Upper lobe of left lung (tissue), 6 donors: ENCODE results near the gene PPP2R2C. TPM values are rescaled to one million over a fixed set of nuclear protein-coding genes. Genes with fewer than 3 reads are reported as not detected.

Experiments
- ATAC-seq, 2 donors: fragments of 200-7000 bp; cut with Tn5 transposase; one replicate each; pipeline ENCODE4 v1.9.1; 2022; ENCODE audit warnings: mild to moderate bottlenecking in 2 of 2, moderate library complexity in 2 of 2; ENCODE audit not compliant: low FRiP score in 2 of 2
- DNase-seq, 2 donors: peaks; one replicate each; pipeline ENCODE4 v3.0.0-alpha.2; 2019 to 2020
- H3K27ac ChIP-seq, 4 donors: fragments of 200-600 bp; sonication (generic); one replicate each; pipeline ENCODE4 v1.5.1; 2016 to 2019
- H3K27me3 ChIP-seq, 4 donors: fragments of 200-600 bp; sonication (generic); one replicate each; pipeline ENCODE4 v1.5.1; 2017 to 2019
- H3K36me3 ChIP-seq, 4 donors: fragments of 200-600 bp; sonication (generic); one replicate each; pipeline ENCODE4 v1.5.1; 2016 to 2019
- H3K4me1 ChIP-seq, 4 donors: fragments of 200-600 bp; sonication (generic); one replicate each; pipeline ENCODE4 v1.5.1; 2018 to 2019
- H3K4me3 ChIP-seq, 4 donors: fragments of 200-600 bp; sonication (generic); one replicate each; pipeline ENCODE4 v1.5.1; 2017 to 2019; ENCODE audit warnings: mild to moderate bottlenecking in 2 of 4, moderate library complexity in 1 of 4
- H3K9me3 ChIP-seq, 4 donors: fragments of 200-600 bp; sonication (generic); one replicate each; pipeline ENCODE4 v1.5.1; 2018 to 2019
- EP300 ChIP-seq, 4 donors: sonication (generic); formaldehyde crosslinking; IDR thresholded peaks; one replicate each; pipeline ENCODE4 v1.5.1; 2017; ENCODE audit warnings: antibody characterized with exemption in 4 of 4, control low read depth in 2 of 4
- POLR2A ChIP-seq, 4 donors: fragments of 450-650 bp; IDR thresholded peaks; one replicate each; pipeline ENCODE4 v1.5.1; 2016 to 2017; ENCODE audit warnings: antibody characterized with exemption in 4 of 4, mild to moderate bottlenecking in 2 of 4
- POLR2AphosphoS5 ChIP-seq, 2 donors: sonication (generic); formaldehyde crosslinking; IDR thresholded peaks; one replicate each; pipeline ENCODE4 v1.5.1; 2017; ENCODE audit warnings: antibody characterized with exemption in 2 of 2
- WGBS, 2 donors: methylation state at CpG; one replicate each; pipeline ENCODE4 v1.1.5; 2017 to 2018; 5-methylcytosine and 5-hydroxymethylcytosine counted together
- total RNA-seq, 6 donors: library from RNA; depleted of rRNA in 4 of 6; stranded (reverse); fragments of >200 nt in 4 of 6; gene quantifications; one replicate each; pipeline versions ENCODE4 v1.1.0 to v1.2.1, GENCODE V29; 2016 to 2021
- TF ChIP-seq, protein P1 (sequence below), 6 experiments: fragments of 450-650 bp in 4 of 6; fragments of 200-600 bp in 2 of 6; sonication (generic) in 2 of 6; IDR thresholded peaks; one replicate each; pipeline ENCODE4 v1.5.1; 2016 to 2019; ENCODE audit warnings: antibody characterized with exemption in 6 of 6
- donor health status: DM: no; HTN: no; CAD: no; lungs with moderate emphysema.
- donor health status: DM: no; HTN: yes; CAD: no; lungs with severe emphysema.

Gene PPP2R2C
- total RNA-seq, 6 donors from 2014 or later: 0.09 to 0.17 TPM; not detected in 4

DNA sequence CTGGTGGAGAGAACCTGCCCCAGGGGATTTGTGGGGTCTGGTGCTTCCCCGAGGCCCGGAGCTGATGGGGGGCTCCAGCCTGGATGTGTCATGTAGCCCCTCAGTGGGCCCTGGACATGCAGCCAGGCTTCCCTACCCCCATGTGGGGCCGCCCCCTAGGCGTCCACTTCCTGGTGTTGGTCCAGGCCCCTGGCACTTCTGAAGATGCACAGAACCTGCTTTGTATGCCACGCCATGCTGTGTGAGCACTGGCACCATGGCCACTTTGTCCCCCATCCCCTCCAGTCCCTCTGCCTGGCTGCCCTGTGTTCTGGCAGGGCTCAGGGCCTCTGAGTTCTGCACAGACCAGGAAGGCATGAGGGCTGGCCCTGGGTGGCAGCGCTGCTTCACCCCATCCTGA lies 173.6 kb downstream of the PPP2R2C start:
- no peaks in the 10 kb centered on the region for H3K4me1 ChIP-seq
- TF ChIP-seq POLR2AphosphoS5 (IDR thresholded peaks at IDR 0.05) (no peak), EP300 (IDR thresholded peaks at IDR 0.05) (no peak), POLR2A (IDR thresholded peaks at IDR 0.05) (no peak)
- TF ChIP-seq, protein P1, sequence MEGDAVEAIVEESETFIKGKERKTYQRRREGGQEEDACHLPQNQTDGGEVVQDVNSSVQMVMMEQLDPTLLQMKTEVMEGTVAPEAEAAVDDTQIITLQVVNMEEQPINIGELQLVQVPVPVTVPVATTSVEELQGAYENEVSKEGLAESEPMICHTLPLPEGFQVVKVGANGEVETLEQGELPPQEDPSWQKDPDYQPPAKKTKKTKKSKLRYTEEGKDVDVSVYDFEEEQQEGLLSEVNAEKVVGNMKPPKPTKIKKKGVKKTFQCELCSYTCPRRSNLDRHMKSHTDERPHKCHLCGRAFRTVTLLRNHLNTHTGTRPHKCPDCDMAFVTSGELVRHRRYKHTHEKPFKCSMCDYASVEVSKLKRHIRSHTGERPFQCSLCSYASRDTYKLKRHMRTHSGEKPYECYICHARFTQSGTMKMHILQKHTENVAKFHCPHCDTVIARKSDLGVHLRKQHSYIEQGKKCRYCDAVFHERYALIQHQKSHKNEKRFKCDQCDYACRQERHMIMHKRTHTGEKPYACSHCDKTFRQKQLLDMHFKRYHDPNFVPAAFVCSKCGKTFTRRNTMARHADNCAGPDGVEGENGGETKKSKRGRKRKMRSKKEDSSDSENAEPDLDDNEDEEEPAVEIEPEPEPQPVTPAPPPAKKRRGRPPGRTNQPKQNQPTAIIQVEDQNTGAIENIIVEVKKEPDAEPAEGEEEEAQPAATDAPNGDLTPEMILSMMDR (IDR thresholded peaks at IDR 0.05): no peak
- DNase-seq (peak in 1 of 2 donors; percentile 57), ATAC-seq (no peak)
- no peak overlapping the region for H3K27ac ChIP-seq
- peaks cover 0 to 93% (median 52%) of the 10 kb centered on the region in 4 donors for H3K36me3 ChIP-seq
- H3K4me3 ChIP-seq: no peak overlapping the region
- no peaks in the 10 kb centered on the region for H3K9me3 ChIP-seq
- no peaks in the 10 kb centered on the region for H3K27me3 ChIP-seq
- WGBS, 2 donors: 92 to 100% methylated on average over 1 to 6 of the region's 6 CpGs

DNA sequence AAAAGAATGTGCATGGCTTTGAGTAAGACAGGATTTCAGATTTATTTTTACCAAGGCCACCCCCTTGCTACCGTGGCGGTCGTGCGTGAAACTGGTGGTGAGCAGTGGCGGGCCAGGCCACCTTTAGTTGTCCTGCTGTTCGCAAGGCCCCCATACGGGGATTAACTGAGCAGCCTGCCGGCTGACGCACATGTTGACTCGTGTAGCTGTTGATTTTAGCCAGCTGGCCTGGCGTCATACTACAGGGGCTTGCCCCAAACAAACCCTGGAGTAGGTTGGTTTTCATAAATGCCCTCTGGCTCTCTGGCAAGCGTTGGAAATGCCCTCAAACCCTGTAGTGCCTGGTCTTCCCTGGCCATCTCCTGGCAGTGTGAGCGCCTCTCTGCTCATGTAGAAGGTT lies 174.4 kb downstream of the PPP2R2C start:
- 82 to 84% methylated on average over 2 to 13 of the region's 13 CpGs for WGBS, 2 donors
- no peak for DNase-seq

GRCh38 chr4:6297266-6297815 lies 175.1 kb downstream of the PPP2R2C start:
- DNase-seq (no peak), ATAC-seq (no peak)
- no peak overlapping the region for H3K27ac ChIP-seq
- H3K4me1 ChIP-seq: no peaks in the 10 kb centered on the region
- WGBS, 2 donors: 86 to 90% methylated on average over 15 of the region's 15 CpGs
- H3K36me3 ChIP-seq: peaks cover 0 to 92% (median 57%) of the 10 kb centered on the region in 4 donors
- no peaks in the 10 kb centered on the region for H3K27me3 ChIP-seq
- H3K9me3 ChIP-seq: no peaks in the 10 kb centered on the region
- no peak overlapping the region for H3K4me3 ChIP-seq
- no peak for TF ChIP-seq POLR2AphosphoS5 (IDR thresholded peaks at IDR 0.05)
- TF ChIP-seq EP300 (IDR thresholded peaks at IDR 0.05): no peak
- no peak for TF ChIP-seq POLR2A (IDR thresholded peaks at IDR 0.05)
- TF ChIP-seq, protein P1 (IDR thresholded peaks at IDR 0.05): no peak

More for the DNA sequence above, 174.4 kb downstream of the PPP2R2C start:
- H3K9me3 ChIP-seq: no peaks in the 10 kb centered on the region
- no peak for TF ChIP-seq POLR2A (IDR thresholded peaks at IDR 0.05)
- H3K36me3 ChIP-seq: peaks cover 0 to 92% (median 56%) of the 10 kb centered on the region in 4 donors
- no peaks in the 10 kb centered on the region for H3K4me1 ChIP-seq
- no peak overlapping the region for H3K4me3 ChIP-seq
- no peaks in the 10 kb centered on the region for H3K27me3 ChIP-seq
- H3K27ac ChIP-seq: no peak overlapping the region
- ATAC-seq: no peak

GRCh38 chr4:6296026-6296425 lies 176.4 kb downstream of the PPP2R2C start:
- Histone ChIP-seq H3K9me3 (no peaks in the 10 kb centered on the region), H3K27ac (no peak overlapping the region), H3K36me3 (peaks cover 0 to 92% (median 54%) of the 10 kb centered on the region in 4 donors), H3K27me3 (no peaks in the 10 kb centered on the region), H3K4me1 (no peaks in the 10 kb centered on the region), H3K4me3 (no peak overlapping the region)
- no peak for ATAC-seq
- WGBS, 2 donors: 98% methylated on average over 9 of the region's 9 CpGs; no CpG with 5 or more reads in 1 of the 2 donors
- DNase-seq: no peak
- TF ChIP-seq EP300 (IDR thresholded peaks at IDR 0.05) (no peak), POLR2AphosphoS5 (IDR thresholded peaks at IDR 0.05) (no peak), POLR2A (IDR thresholded peaks at IDR 0.05) (no peak)
- TF ChIP-seq, protein P1 (IDR thresholded peaks at IDR 0.05): no peak

- Histone ChIP-seq H3K4me1 (no peaks in the 10 kb centered on the region), H3K27me3 (no peaks in the 10 kb centered on the region), H3K27ac (no peak overlapping the region), H3K4me3 (no peak overlapping the region), H3K9me3 (no peaks in the 10 kb centered on the region), H3K36me3 (peaks cover 0 to 93% (median 56%) of the 10 kb centered on the region in 4 donors)
- 93 to 95% methylated on average over 8 to 14 of the region's 14 CpGs for WGBS, 2 donors
- TF ChIP-seq POLR2AphosphoS5 (IDR thresholded peaks at IDR 0.05): no peak
- no peak for TF ChIP-seq POLR2A (IDR thresholded peaks at IDR 0.05)
- TF ChIP-seq, protein P1 (IDR thresholded peaks at IDR 0.05): no peak
- TF ChIP-seq EP300 (IDR thresholded peaks at IDR 0.05): no peak
- no peak for ATAC-seq
- DNase-seq: no peak
These were observed 176.9 kb downstream of the PPP2R2C start for GRCh38 chr4:6295495-6295894.
